Neural crest cell (in vitro differentiated cells): ENCODE data around the gene PCDHA6. TPM values are rescaled to one million over a fixed set of nuclear protein-coding genes. Genes with fewer than 3 reads are reported as not detected.
"Not testable (repeated sequence)": the region's sequence is repeated elsewhere in the genome, so short reads cannot be mapped to it uniquely, and the experiment has no call there.

ENCODE experiments used
- DNase-seq: peaks from one replicate; pipeline ENCODE4 v3.0.0; 2021; ENCODE audit warnings: low read depth, mixed read lengths, low spot score
- H3K27ac Mint-ChIP-seq: one replicate; pipeline ENCODE4 v1.8.0; 2021; ENCODE audit warnings: mild to moderate bottlenecking, mixed read lengths; ENCODE audit not compliant: unreplicated experiment
- H3K27me3 Mint-ChIP-seq: 2 replicates; pipeline ENCODE4 v1.8.0; 2021; ENCODE audit warnings: low read depth, mild to moderate bottlenecking, mixed read lengths
- H3K36me3 Mint-ChIP-seq: 2 replicates; pipeline ENCODE4 v1.8.0; 2021; ENCODE audit warnings: low read depth, mild to moderate bottlenecking, mixed read lengths
- H3K4me1 Mint-ChIP-seq: 2 replicates; pipeline ENCODE4 v1.8.0; 2021; ENCODE audit warnings: mixed read lengths
- H3K4me3 Mint-ChIP-seq: one replicate; pipeline ENCODE4 v1.8.0; 2021; ENCODE audit warnings: mild to moderate bottlenecking, mixed read lengths
- H3K9me3 Mint-ChIP-seq: 2 replicates; pipeline ENCODE4 v1.8.0; 2021; ENCODE audit warnings: mixed read lengths
- total RNA-seq: library from RNA; stranded (reverse); gene quantifications from 2 replicates; pipeline ENCODE4 v1.2.1, GENCODE V29; 2021
- TF ChIP-seq, protein P1 (sequence below): fragments of 200-600 bp; sonication (generic); conservative IDR thresholded peaks from 2 replicates; pipeline ENCODE4 v1.5.0; 2021; ENCODE audit warnings: antibody characterized with exemption, mild to moderate bottlenecking

PCDHA6 gene
- total RNA-seq, 1 donor from 2014 or later = 12.1 TPM

DNA sequence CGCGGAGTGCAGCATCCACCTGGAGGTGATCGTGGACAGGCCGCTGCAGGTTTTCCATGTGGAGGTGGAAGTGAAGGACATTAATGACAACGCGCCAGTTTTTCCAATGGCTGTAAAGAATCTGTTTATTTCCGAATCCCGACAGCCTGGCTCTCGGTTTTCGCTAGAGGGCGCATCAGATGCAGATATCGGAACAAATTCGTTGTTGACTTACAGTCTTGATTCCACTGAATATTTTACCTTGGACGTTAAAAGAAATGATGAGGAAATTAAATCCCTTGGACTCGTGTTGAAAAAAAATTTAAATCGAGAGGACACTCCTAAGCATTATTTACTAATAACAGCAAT, 26.3 kb upstream of the PCDHA6 start:
- Mint-ChIP-seq H3K4me1 (peaks cover 4% of the 10 kb centered on the region), H3K36me3 (peaks cover 37% of the 10 kb centered on the region), H3K27me3 (no peaks in the 10 kb centered on the region), H3K4me3 (no peak overlapping the region), H3K9me3 (peaks cover 17% of the 10 kb centered on the region), H3K27ac (no peak overlapping the region)
- no peak for DNase-seq
- TF ChIP-seq, protein P1, sequence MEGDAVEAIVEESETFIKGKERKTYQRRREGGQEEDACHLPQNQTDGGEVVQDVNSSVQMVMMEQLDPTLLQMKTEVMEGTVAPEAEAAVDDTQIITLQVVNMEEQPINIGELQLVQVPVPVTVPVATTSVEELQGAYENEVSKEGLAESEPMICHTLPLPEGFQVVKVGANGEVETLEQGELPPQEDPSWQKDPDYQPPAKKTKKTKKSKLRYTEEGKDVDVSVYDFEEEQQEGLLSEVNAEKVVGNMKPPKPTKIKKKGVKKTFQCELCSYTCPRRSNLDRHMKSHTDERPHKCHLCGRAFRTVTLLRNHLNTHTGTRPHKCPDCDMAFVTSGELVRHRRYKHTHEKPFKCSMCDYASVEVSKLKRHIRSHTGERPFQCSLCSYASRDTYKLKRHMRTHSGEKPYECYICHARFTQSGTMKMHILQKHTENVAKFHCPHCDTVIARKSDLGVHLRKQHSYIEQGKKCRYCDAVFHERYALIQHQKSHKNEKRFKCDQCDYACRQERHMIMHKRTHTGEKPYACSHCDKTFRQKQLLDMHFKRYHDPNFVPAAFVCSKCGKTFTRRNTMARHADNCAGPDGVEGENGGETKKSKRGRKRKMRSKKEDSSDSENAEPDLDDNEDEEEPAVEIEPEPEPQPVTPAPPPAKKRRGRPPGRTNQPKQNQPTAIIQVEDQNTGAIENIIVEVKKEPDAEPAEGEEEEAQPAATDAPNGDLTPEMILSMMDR = peak; percentile 19

DNA sequence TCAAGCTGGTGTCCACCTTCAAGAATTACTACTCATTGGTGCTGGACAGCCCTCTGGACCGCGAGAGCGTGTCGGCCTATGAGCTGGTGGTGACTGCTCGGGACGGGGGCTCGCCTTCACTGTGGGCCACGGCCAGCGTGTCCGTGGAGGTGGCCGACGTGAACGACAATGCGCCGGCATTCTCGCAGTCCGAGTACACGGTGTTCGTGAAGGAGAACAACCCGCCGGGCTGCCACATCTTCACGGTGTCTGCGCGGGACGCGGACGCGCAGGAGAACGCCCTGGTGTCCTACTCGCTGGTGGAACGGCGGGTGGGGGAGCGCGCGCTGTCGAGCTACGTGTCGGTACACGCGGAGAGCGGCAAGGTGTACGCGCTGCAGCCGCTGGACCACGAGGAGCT, 25.4 kb upstream of the PCDHA6 start:
- not testable (repeated sequence) for DNase-seq, H3K4me3 Mint-ChIP-seq, H3K27ac Mint-ChIP-seq, H3K4me1 Mint-ChIP-seq, H3K27me3 Mint-ChIP-seq
- peaks cover 19% of the 10 kb centered on the region for H3K9me3 Mint-ChIP-seq
- peaks cover 39% of the 10 kb centered on the region for H3K36me3 Mint-ChIP-seq

DNA sequence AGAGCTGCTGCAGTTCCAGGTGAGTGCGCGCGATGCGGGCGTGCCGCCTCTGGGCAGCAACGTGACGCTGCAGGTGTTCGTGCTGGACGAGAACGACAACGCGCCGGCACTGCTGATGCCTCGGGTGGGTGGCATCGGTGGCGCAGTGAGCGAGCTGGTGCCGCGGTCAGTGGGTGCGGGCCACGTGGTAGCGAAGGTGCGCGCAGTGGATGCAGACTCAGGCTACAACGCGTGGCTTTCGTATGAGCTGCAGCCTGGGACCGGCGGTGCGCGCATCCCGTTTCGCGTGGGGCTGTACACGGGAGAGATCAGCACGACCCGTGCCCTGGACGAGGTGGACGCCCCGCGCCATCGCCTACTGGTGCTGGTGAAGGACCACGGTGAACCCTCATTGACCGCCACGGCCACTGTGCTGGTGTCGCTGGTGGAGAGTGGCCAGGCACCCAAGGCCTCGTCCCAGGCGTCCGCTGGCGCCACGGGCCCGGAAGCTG, 24.9 kb upstream of the PCDHA6 start:
- Mint-ChIP-seq H3K9me3 (peaks cover 20% of the 10 kb centered on the region), H3K4me3 (no peak overlapping the region), H3K27ac (no peak overlapping the region), H3K36me3 (peaks cover 42% of the 10 kb centered on the region), H3K4me1 (peaks cover 13% of the 10 kb centered on the region), H3K27me3 (no peaks in the 10 kb centered on the region)
- DNase-seq = no peak
- TF ChIP-seq, protein P1 = no peak

DNA sequence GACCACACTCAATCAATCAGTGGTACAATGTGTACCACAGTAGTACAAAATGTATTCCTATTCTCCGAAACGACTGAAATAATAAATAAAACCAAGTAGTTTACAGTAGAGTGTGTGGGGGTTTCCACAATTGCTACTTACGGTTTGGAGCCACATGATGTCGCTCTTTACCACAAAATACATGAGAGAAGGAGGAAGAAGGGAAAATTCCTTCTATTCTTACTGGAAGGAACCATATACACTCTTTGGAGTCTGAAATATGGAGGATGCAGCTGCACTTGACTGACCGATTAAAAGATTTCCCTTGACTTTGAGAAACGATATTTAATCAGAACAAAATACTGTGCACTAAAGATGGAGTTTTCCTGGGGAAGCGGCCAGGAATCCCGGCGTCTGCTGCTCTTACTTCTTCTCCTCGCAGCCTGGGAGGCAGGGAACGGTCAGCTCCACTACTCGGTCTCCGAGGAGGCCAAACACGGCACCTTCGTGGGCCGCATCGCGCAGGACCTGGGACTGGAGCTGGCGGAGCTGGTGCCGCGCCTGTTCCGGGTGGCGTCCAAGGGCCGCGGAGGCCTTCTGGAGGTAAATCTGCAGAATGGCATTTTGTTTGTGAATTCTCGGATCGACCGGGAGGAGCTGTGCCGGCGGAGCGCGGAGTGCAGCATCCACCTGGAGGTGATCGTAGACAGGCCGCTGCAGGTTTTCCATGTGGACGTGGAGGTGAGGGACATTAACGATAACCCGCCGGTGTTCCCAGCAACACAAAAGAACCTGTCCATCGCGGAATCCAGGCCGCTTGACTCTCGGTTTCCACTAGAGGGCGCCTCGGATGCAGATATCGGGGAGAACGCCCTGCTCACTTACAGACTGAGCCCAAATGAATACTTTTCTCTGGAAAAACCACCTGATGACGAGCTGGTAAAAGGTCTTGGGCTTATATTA, 20.7 kb upstream of the PCDHA6 start, which contains the start of gene PCDHA4:
Gene PCDHA4 (plus strand): TSS at position 235 of the 942 bp plus-strand sequence.
- Mint-ChIP-seq H3K9me3 (peaks cover 21% of the 10 kb centered on the region), H3K4me3 (peak within 1 kb of the TSS; percentile 90), H3K4me1 (peaks cover 16% of the 10 kb centered on the region)

DNA sequence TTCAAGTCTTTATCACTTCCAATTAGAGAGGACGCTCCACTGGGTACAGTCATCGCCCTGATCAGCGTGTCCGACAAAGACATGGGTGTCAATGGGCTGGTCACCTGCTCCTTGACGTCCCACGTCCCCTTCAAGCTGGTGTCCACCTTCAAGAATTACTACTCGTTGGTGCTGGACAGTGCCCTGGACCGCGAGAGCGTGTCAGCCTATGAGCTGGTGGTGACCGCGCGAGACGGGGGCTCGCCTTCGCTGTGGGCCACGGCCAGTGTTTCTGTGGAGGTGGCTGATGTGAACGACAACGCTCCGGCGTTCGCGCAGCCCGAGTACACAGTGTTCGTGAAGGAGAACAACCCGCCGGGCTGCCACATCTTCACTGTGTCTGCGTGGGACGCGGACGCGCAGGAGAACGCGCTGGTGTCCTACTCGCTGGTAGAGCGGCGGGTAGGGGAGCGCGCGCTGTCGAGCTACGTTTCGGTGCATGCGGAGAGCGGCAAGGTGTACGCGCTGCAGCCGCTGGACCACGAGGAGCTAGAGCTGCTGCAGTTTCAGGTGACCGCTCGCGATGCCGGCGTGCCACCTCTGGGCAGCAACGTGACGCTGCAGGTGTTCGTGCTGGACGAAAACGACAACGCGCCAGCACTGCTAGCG, 19.4 kb upstream of the PCDHA6 start:
- Mint-ChIP-seq H3K4me3 (peak overlapping the region; percentile 90), H3K9me3 (peaks cover 26% of the 10 kb centered on the region), H3K36me3 (peaks cover 58% of the 10 kb centered on the region), H3K4me1 (peaks cover 16% of the 10 kb centered on the region)
- H3K27me3 Mint-ChIP-seq, H3K27ac Mint-ChIP-seq, DNase-seq: not testable (repeated sequence)

More for the DNA sequence above, 20.7 kb upstream of the PCDHA6 start, which contains the start of gene PCDHA4:
- H3K36me3 Mint-ChIP-seq = peaks cover 49% of the 10 kb centered on the region
- DNase-seq = peak; percentile 69
- TF ChIP-seq, protein P1 = peak; percentile 73
- H3K27me3 Mint-ChIP-seq = no peaks in the 10 kb centered on the region
- peak within 1 kb of the TSS; percentile 90 for H3K27ac Mint-ChIP-seq

DNA sequence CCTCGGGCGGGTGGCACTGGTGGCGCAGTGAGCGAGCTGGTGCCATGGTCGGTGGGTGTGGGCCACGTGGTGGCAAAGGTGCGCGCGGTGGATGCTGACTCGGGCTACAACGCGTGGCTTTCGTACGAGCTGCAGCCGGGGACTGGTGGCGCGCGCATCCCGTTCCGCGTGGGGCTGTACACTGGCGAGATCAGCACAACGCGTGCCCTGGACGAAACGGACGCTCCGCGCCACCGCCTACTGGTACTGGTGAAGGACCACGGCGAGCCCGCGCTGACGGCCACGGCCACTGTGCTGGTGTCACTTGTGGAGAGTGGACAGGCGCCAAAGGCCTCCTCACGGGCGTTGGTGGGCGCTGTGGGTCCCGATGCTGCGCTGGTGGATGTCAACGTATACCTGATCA, 18.9 kb upstream of the PCDHA6 start:
- TF ChIP-seq, protein P1 = no peak
- Mint-ChIP-seq H3K4me3 (no peak overlapping the region), H3K4me1 (peaks cover 16% of the 10 kb centered on the region), H3K27ac (no peak overlapping the region), H3K9me3 (peaks cover 22% of the 10 kb centered on the region), H3K36me3 (peaks cover 54% of the 10 kb centered on the region), H3K27me3 (no peaks in the 10 kb centered on the region)
- no peak for DNase-seq
